HepG2 (cell line): ENCODE data around the gene PEX12. TPM values are rescaled to one million over a fixed set of nuclear protein-coding genes. Genes with fewer than 3 reads are reported as not detected.

Experiments
- ATAC-seq: fragments of 200-7000 bp; cut with Tn5 transposase; 3 replicates; pipeline ENCODE4 v1.9.1; 2020; ENCODE audit warnings: mild to moderate bottlenecking, moderate library complexity
- BruUV-seq: library from RNA; stranded (reverse); fragments of 400-500 nt; replicated peaks from 2 replicates; lab custom pipeline; 2021; lab: Mats Ljungman, UMichigan
- CTCF ChIA-PET: fragments of 300-600 bp; formaldehyde crosslinking; extraction: SDS; loops from one replicate; lab custom pipeline; 2021; ENCODE audit warnings: low total read pairs, inconsistent platforms, low intra/inter-chr PET ratio; lab: Yijun Ruan, JAX
- POLR2A ChIA-PET: fragments of 350-600 bp; sonication (Branson Sonifier 250); formaldehyde crosslinking; loops from one replicate; lab custom pipeline; 2020; ENCODE audit warnings: antibody characterized with exemption, inconsistent platforms; lab: Yijun Ruan, JAX
- DNase-seq: peaks from one replicate; pipeline ENCODE4 v3.0.0-alpha.2; 2015; ENCODE audit warnings: low spot score
- FAIRE-seq: peaks from 3 replicates; lab custom pipeline; 2011; peaks lifted over from hg19 to GRCh38; lab: Jason Lieb, UNC
- H2AFZ ChIP-seq: one replicate; pipeline ENCODE4 v1.6.1; 2011; ENCODE audit warnings: low read length, inconsistent platforms
- H3K27ac ChIP-seq: fragments of 300-600 bp; 3 replicates; pipeline ENCODE4 v1.8.0; 2011; ENCODE audit warnings: mixed run types, mild to moderate bottlenecking, mixed read lengths, low read length, inconsistent platforms; ENCODE audit not compliant: insufficient read depth; ENCODE audit errors: extremely low read length
- H3K27me3 ChIP-seq, 2 experiments: fragments of 200-600 bp in 1 of 2; 2 replicates in 1 of 2; 3 replicates in 1 of 2; pipeline versions ENCODE4 v1.6.0 to v1.8.0; 2011; ENCODE audit warnings: low read length in 2 of 2, mild to moderate bottlenecking in 2 of 2, moderate library complexity in 2 of 2, inconsistent platforms in 1 of 2; ENCODE audit not compliant: insufficient read depth in 2 of 2, control insufficient read depth in 1 of 2
- H3K36me3 ChIP-seq, 2 experiments: fragments of 200-600 bp in 1 of 2; replicated peaks in 1 of 2; 2 replicates in 1 of 2; 3 replicates in 1 of 2; pipeline versions ENCODE4 v1.5.1 to v1.8.0; 2011; ENCODE audit warnings: low read length in 2 of 2, inconsistent platforms in 1 of 2; ENCODE audit not compliant: insufficient read depth in 2 of 2, control insufficient read depth in 1 of 2
- H3K4me1 ChIP-seq: 2 replicates; pipeline ENCODE4 v1.5.1; 2012; ENCODE audit warnings: low read length, inconsistent platforms; ENCODE audit not compliant: insufficient read depth
- H3K4me2 ChIP-seq: 2 replicates; pipeline ENCODE4 v1.6.0; 2011; ENCODE audit warnings: low read depth, low read length, inconsistent platforms
- H3K4me3 ChIP-seq, 3 experiments: fragments of 200-600 bp in 1 of 3; sonication (generic), shearing (Covaris generic) in 1 of 3; replicated peaks in 1 of 3; 2 replicates each; pipeline ENCODE4 v1.5.1; 2011 to 2016; ENCODE audit warnings: low read length in 3 of 3, inconsistent platforms in 2 of 3, low read depth in 2 of 3, mild to moderate bottlenecking in 2 of 3, control low read depth in 1 of 3, mixed read lengths in 1 of 3; ENCODE audit not compliant: insufficient read depth in 1 of 3
- H3K79me2 ChIP-seq: one replicate; pipeline ENCODE4 v1.6.1; 2011; ENCODE audit warnings: low read length, inconsistent platforms; ENCODE audit not compliant: insufficient read depth
- H3K9ac ChIP-seq: 2 replicates; pipeline ENCODE4 v1.6.0; 2011; ENCODE audit warnings: mild to moderate bottlenecking, low read depth, low read length, inconsistent platforms; ENCODE audit not compliant: insufficient read depth
- H3K9me3 ChIP-seq: 2 replicates; pipeline ENCODE4 v1.5.1; 2012; ENCODE audit warnings: mild to moderate bottlenecking, low read length
- H4K20me1 ChIP-seq: 2 replicates; pipeline ENCODE4 v1.6.0; 2011; ENCODE audit warnings: inconsistent platforms, mild to moderate bottlenecking, low read length, moderate library complexity; ENCODE audit not compliant: insufficient read depth
- CCDC6 ChIP-seq: sonication (generic); formaldehyde crosslinking; IDR thresholded peaks from 2 replicates; pipeline ENCODE4 v1.8.1; 2022; ENCODE audit warnings: mild to moderate bottlenecking, missing genetic modification reagents, moderate library complexity
- HIVEP1 ChIP-seq: sonication (generic); formaldehyde crosslinking; IDR thresholded peaks from 2 replicates; pipeline ENCODE4 v1.4.0; 2020; ENCODE audit warnings: mild to moderate bottlenecking, missing genetic modification reagents
- RFX5 ChIP-seq: IDR thresholded peaks from 2 replicates; pipeline ENCODE4 v1.6.1; 2011; ENCODE audit warnings: low read depth, low read length, improper control_type of control experiment
- ZMYM2 ChIP-seq: sonication (generic); formaldehyde crosslinking; IDR thresholded peaks from 2 replicates; pipeline ENCODE4 v1.8.0; 2022; ENCODE audit warnings: mild to moderate bottlenecking, missing genetic modification reagents
- ZNF33A ChIP-seq: sonication (generic); formaldehyde crosslinking; IDR thresholded peaks from 2 replicates; pipeline ENCODE4 v1.5.1; 2020; ENCODE audit warnings: missing genetic modification reagents, mild to moderate bottlenecking, moderate library complexity, borderline replicate concordance
- WGBS: methylation state at CpG from one replicate; pipeline ENCODE4 v1.1.6; 2017; ENCODE audit warnings: low lambda C conversion rate; 5-methylcytosine and 5-hydroxymethylcytosine counted together
- in situ Hi-C: cut with HindIII; loops from 2 replicates; pipeline ENCODE4 v1.10.0; 2017; ENCODE audit warnings: low pct_unique_long_range_greater_than_20kb; ENCODE audit not compliant: extremely low pct_ligation_motif_present
- intact Hi-C: fragments of 100-400 bp; cut with micrococcal nuclease; formaldehyde crosslinking; loops from one replicate; pipeline ENCODE4 v1.10.0; 2022; ENCODE audit not compliant: unreplicated experiment
- polyA plus RNA-seq, 8 experiments: library from polyadenylated mRNA; depleted of rRNA in 3 of 8; stranded (reverse) in 7 of 8; unstranded in 1 of 8; fragments of >200 nt; fragmentation: Illumina TruSeq in 4 of 8; extraction: Trizol in 4 of 8; gene quantifications; 2 replicates each; pipeline versions ENCODE4 v1.2.1 to v1.2.3, GENCODE V29; 2011 to 2016; ENCODE audit warnings: low read depth in 4 of 8, missing spikeins in 1 of 8, mixed read lengths in 1 of 8; ENCODE audit not compliant: insufficient read depth in 1 of 8
- total RNA-seq, 5 experiments: library from RNA; depleted of rRNA; stranded (reverse); fragments of >200 nt; fragmentation: Illumina TruSeq; extraction: Trizol; gene quantifications; 2 replicates each; pipeline ENCODE4 v1.2.3, GENCODE V29; 2016; ENCODE audit warnings: low read depth in 1 of 5

The PEX12 gene
- total and polyA plus RNA-seq, 2 of the 13 experiments (the other 11 are each of a cell fraction or from before 2014, with no cell fraction given): 5.1 to 11.9 TPM

- CTCF ChIA-PET: no interaction called here
Observed at GRCh38 chr17:35617505-35617904, 39.1 kb upstream of the PEX12 start.

GRCh38 chr17:35616536-35616935 lies 38.2 kb upstream of the PEX12 start:
- DNase-seq (no peak), FAIRE-seq (no peak), ATAC-seq (no peak)
- BruUV-seq: no TSS peak
- Histone ChIP-seq H2AFZ (no peak overlapping the region), H3K4me3 (no peak overlapping the region), H4K20me1 (no peaks in the 10 kb centered on the region), H3K36me3 (peaks cover 1 to 16% of the 10 kb centered on the region in 2 experiments), H3K4me2 (no peak overlapping the region), H3K9me3 (no peaks in the 10 kb centered on the region), H3K27me3 (no peaks in the 10 kb centered on the region), H3K27ac (no peak overlapping the region), H3K9ac (no peak overlapping the region), H3K4me1 (no peaks in the 10 kb centered on the region), H3K79me2 (no peaks in the 10 kb centered on the region)
- in situ Hi-C loops (no loop called here), intact Hi-C loops (no loop called here)
- POLR2A ChIA-PET: no interaction called here
- WGBS: 98% methylated on average over 7 of the region's 7 CpGs
- CTCF ChIA-PET: no interaction called here
- no peak for TF ChIP-seq ZMYM2

More at GRCh38 chr17:35617505-35617904, 39.1 kb upstream of the PEX12 start:
- H3K4me2 ChIP-seq: no peak overlapping the region
- H3K27me3 ChIP-seq: no peaks in the 10 kb centered on the region
- TF ChIP-seq HIVEP1 (CRISPR knock-in tag) (no peak), ZNF33A (CRISPR knock-in tag) (no peak), CCDC6 (no peak), RFX5 (no peak)
- TF ChIP-seq, all 625 proteins: peak for 0
- in situ Hi-C loops: no loop called here
- ATAC-seq (no peak), DNase-seq (no peak), FAIRE-seq (no peak)
- no peak overlapping the region for H3K27ac ChIP-seq
- H3K79me2 ChIP-seq: no peaks in the 10 kb centered on the region
- no peak overlapping the region for H3K9ac ChIP-seq
- POLR2A ChIA-PET: no interaction called here
- 99% methylated on average over 2 of the region's 2 CpGs for WGBS
- H3K4me3 ChIP-seq: no peak overlapping the region
- H3K9me3 ChIP-seq: no peaks in the 10 kb centered on the region
- no TSS peak for BruUV-seq
- peaks cover 1 to 10% of the 10 kb centered on the region in 2 experiments; a peak in 4 of 5 replicates for H3K36me3 ChIP-seq
- H4K20me1 ChIP-seq: no peaks in the 10 kb centered on the region
- H2AFZ ChIP-seq: no peak overlapping the region
- intact Hi-C loops: no loop called here
- H3K4me1 ChIP-seq: no peaks in the 10 kb centered on the region
